H9 (cell line): ENCODE measurements around the gene ATP6V0A1. TPM values are rescaled to one million over a fixed set of nuclear protein-coding genes. Genes with fewer than 3 reads are reported as not detected.

ENCODE experiments used
- DNase-seq: peaks from one replicate; pipeline ENCODE4 v3.0.0-alpha.2; 2017
- H2AFZ ChIP-seq: one replicate; pipeline ENCODE4 v1.6.1; 2013; ENCODE audit warnings: mild to moderate bottlenecking, low read length, control low read depth, moderate library complexity
- H2AK5ac ChIP-seq: 2 replicates; pipeline ENCODE4 v1.6.1; 2013; ENCODE audit warnings: low read length, control low read depth, mixed read lengths; ENCODE audit not compliant: insufficient read length
- H2BK120ac ChIP-seq: one replicate; pipeline ENCODE4 v1.6.1; 2013; ENCODE audit warnings: low read depth, mild to moderate bottlenecking, low read length, control low read depth, inconsistent platforms; ENCODE audit not compliant: poor library complexity, severe bottlenecking
- H2BK12ac ChIP-seq: 2 replicates; pipeline ENCODE4 v1.6.1; 2013; ENCODE audit warnings: low read length, control low read depth, mixed read lengths, low read depth; ENCODE audit not compliant: insufficient read length
- H2BK15ac ChIP-seq: 2 replicates; pipeline ENCODE4 v1.6.1; 2013; ENCODE audit warnings: low read depth, low read length, control low read depth
- H2BK20ac ChIP-seq: one replicate; pipeline ENCODE4 v1.6.1; 2013; ENCODE audit warnings: low read depth, mild to moderate bottlenecking, low read length, control low read depth, inconsistent platforms; ENCODE audit not compliant: poor library complexity, severe bottlenecking
- H2BK5ac ChIP-seq: 2 replicates; pipeline ENCODE4 v1.6.1; 2013; ENCODE audit warnings: low read length, control low read depth, mixed read lengths; ENCODE audit not compliant: insufficient read length
- H3K14ac ChIP-seq: 2 replicates; pipeline ENCODE4 v1.6.1; 2013; ENCODE audit warnings: low read length, control low read depth; ENCODE audit not compliant: insufficient read depth
- H3K18ac ChIP-seq: 2 replicates; pipeline ENCODE4 v1.6.1; 2013; ENCODE audit warnings: low read depth, mild to moderate bottlenecking, mixed read lengths, low read length, control low read depth; ENCODE audit not compliant: insufficient read length
- H3K23ac ChIP-seq: 2 replicates; pipeline ENCODE4 v1.6.1; 2013; ENCODE audit warnings: low read length, control low read depth, mixed read lengths, low read depth; ENCODE audit not compliant: insufficient read length
- H3K23me2 ChIP-seq: 2 replicates; pipeline ENCODE4 v1.6.1; 2013; ENCODE audit warnings: low read depth, mild to moderate bottlenecking, mixed read lengths, low read length, control low read depth; ENCODE audit not compliant: insufficient read length, poor library complexity, severe bottlenecking
- H3K27ac ChIP-seq: 2 replicates; pipeline ENCODE4 v1.5.1; 2013; ENCODE audit warnings: low read length, control low read depth, mixed read lengths, low read depth; ENCODE audit not compliant: insufficient read length
- H3K27me3 ChIP-seq: 2 replicates; pipeline ENCODE4 v1.6.1; 2013; ENCODE audit warnings: low read length, control low read depth, inconsistent platforms; ENCODE audit not compliant: insufficient read depth
- H3K4ac ChIP-seq: 2 replicates; pipeline ENCODE4 v1.6.1; 2013; ENCODE audit warnings: low read depth, mild to moderate bottlenecking, control low read depth, inconsistent platforms, low read length, moderate library complexity
- H3K4me1 ChIP-seq: 2 replicates; pipeline ENCODE4 v1.6.1; 2013; ENCODE audit warnings: low read length, control low read depth, inconsistent platforms; ENCODE audit not compliant: insufficient read depth
- H3K4me2 ChIP-seq: 2 replicates; pipeline ENCODE4 v1.6.1; 2013; ENCODE audit warnings: low read length, control low read depth, mixed read lengths; ENCODE audit not compliant: insufficient read length, insufficient read depth
- H3K56ac ChIP-seq: 2 replicates; pipeline ENCODE4 v1.6.1; 2013; ENCODE audit warnings: low read depth, mild to moderate bottlenecking, mixed read lengths, low read length, control low read depth; ENCODE audit not compliant: insufficient read length
- H3K79me1 ChIP-seq: 2 replicates; pipeline ENCODE4 v1.6.1; 2013; ENCODE audit warnings: low read depth, mild to moderate bottlenecking, moderate library complexity, low read length, control low read depth, inconsistent platforms; ENCODE audit not compliant: insufficient read depth, poor library complexity, severe bottlenecking
- H3K79me2 ChIP-seq: 2 replicates; pipeline ENCODE4 v1.6.1; 2013; ENCODE audit warnings: low read length, control low read depth, inconsistent platforms; ENCODE audit not compliant: insufficient read depth
- H3K9ac ChIP-seq: 2 replicates; pipeline ENCODE4 v1.6.1; 2013; ENCODE audit warnings: low read length, control low read depth, mixed read lengths; ENCODE audit not compliant: insufficient read length; ENCODE audit errors: extremely low read depth
- H3K9me3 ChIP-seq: one replicate; pipeline ENCODE4 v1.6.1; 2013; ENCODE audit warnings: low read depth, low read length, inconsistent platforms; ENCODE audit not compliant: control insufficient read depth
- H3T11ph ChIP-seq: one replicate; pipeline ENCODE4 v1.6.1; 2013; ENCODE audit warnings: mild to moderate bottlenecking, low read length, control low read depth, inconsistent platforms
- H4K20me1 ChIP-seq: one replicate; pipeline ENCODE4 v1.6.1; 2013; ENCODE audit not compliant: control insufficient read depth, insufficient read length, insufficient read depth
- H4K5ac ChIP-seq: 2 replicates; pipeline ENCODE4 v1.6.1; 2013; ENCODE audit warnings: low read depth, mild to moderate bottlenecking, mixed read lengths, low read length, control low read depth; ENCODE audit not compliant: insufficient read length
- H4K8ac ChIP-seq: replicated peaks from 2 replicates; pipeline ENCODE4 v1.6.1; 2013; ENCODE audit warnings: low read length, control low read depth, mixed read lengths, low read depth; ENCODE audit not compliant: insufficient read length
- H4K91ac ChIP-seq: 2 replicates; pipeline ENCODE4 v1.6.1; 2013; ENCODE audit warnings: low read depth, mild to moderate bottlenecking, moderate library complexity, mixed read lengths, low read length, control low read depth; ENCODE audit not compliant: insufficient read length
- H3K27ac Mint-ChIP-seq, 3 experiments: 2 replicates in 2 of 3; 3 replicates in 1 of 3; pipeline ENCODE4 v1.8.0; 2020 to 2021; ENCODE audit warnings: mixed read lengths in 3 of 3, mild to moderate bottlenecking in 1 of 3, moderate library complexity in 1 of 3
- H3K27me3 Mint-ChIP-seq: 2 replicates; pipeline ENCODE4 v1.8.0; 2021; ENCODE audit warnings: low read depth, mild to moderate bottlenecking, moderate library complexity, mixed read lengths
- H3K36me3 Mint-ChIP-seq, 3 experiments: 2 replicates in 2 of 3; 3 replicates in 1 of 3; pipeline ENCODE4 v1.8.0; 2020 to 2021; ENCODE audit warnings: low read depth in 3 of 3, mixed read lengths in 3 of 3; ENCODE audit not compliant: insufficient read depth in 1 of 3
- H3K4me1 Mint-ChIP-seq, 2 experiments: 2 replicates each; pipeline ENCODE4 v1.8.0; 2020; ENCODE audit warnings: mixed read lengths in 2 of 2
- H3K4me3 Mint-ChIP-seq, 2 experiments: 2 replicates in 1 of 2; 3 replicates in 1 of 2; pipeline ENCODE4 v1.8.0; 2020 to 2021; ENCODE audit warnings: mild to moderate bottlenecking in 2 of 2, mixed read lengths in 2 of 2, moderate library complexity in 1 of 2
- H3K9me3 Mint-ChIP-seq, 2 experiments: 2 replicates in 1 of 2; 3 replicates in 1 of 2; pipeline ENCODE4 v1.8.0; 2020; ENCODE audit warnings: mild to moderate bottlenecking in 2 of 2, mixed read lengths in 2 of 2, moderate library complexity in 1 of 2
- WGBS: extraction: QIAGEN DNeasy Blood & Tissue Kit; methylation state at CpG from one replicate; pipeline ENCODE4 v1.1.7; 2013; ENCODE audit warnings: missing lambda C conversion rate, low lambda C conversion rate, mixed read lengths; ENCODE audit not compliant: insufficient read length; ENCODE audit errors: extremely low coverage; 5-methylcytosine and 5-hydroxymethylcytosine counted together
- total RNA-seq: library from RNA; stranded (reverse); gene quantifications from 2 replicates; pipeline ENCODE4 v1.2.1, GENCODE V29; 2021
- TF ChIP-seq, protein P1 (sequence below): fragments of 200-600 bp; sonication (generic); conservative IDR thresholded peaks from 3 replicates; pipeline ENCODE4 v1.8.0; 2021; ENCODE audit warnings: antibody characterized with exemption, mild to moderate bottlenecking

Gene ATP6V0A1
- total RNA-seq, 1 experiment from 2014 or later: 54.1 TPM

DNA sequence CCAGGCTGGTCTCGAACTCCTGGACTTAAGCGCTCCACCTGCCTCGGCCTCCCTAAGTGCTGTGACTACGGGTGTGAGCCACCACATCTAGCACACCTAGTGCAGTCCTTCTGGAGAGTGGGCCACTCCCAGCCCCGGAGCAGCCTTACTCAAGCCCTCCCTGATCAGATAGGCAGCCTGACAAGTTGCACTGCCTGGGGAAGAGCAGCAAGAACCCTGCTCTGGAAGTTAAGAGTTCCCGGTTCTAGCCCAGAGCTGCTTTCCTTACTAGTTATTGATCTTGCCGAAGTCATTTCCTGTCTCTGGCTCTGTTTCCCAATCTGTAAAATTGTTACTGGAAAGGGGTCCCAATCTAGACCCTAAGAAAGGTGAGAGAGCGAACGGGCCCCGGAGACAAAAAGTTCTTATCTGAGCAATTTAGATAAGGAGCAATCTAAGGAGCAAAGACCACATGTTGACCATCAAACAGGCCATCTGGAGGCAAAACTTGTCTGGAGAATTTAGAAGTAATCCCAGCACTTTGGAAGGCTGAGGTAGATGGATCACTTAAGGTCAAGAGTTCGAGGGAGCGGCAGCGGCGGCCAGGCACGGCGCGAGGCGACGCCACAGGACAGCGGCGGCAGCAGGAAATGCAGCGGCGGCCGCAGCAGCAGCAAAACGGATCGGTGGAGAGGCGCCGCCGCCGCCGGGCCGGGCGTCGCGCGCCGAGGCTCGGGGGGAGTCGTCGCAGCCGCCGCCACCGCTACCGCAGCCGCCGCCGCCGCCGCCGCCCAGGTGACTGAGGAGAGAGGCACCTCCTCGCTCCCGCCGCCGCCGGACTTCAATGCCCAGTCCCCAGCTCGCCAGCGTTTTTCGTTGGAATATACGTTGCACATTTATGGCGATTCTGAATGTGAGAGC is 73.0 kb downstream of the ATP6V0A1 start:
- TF ChIP-seq, protein P1, sequence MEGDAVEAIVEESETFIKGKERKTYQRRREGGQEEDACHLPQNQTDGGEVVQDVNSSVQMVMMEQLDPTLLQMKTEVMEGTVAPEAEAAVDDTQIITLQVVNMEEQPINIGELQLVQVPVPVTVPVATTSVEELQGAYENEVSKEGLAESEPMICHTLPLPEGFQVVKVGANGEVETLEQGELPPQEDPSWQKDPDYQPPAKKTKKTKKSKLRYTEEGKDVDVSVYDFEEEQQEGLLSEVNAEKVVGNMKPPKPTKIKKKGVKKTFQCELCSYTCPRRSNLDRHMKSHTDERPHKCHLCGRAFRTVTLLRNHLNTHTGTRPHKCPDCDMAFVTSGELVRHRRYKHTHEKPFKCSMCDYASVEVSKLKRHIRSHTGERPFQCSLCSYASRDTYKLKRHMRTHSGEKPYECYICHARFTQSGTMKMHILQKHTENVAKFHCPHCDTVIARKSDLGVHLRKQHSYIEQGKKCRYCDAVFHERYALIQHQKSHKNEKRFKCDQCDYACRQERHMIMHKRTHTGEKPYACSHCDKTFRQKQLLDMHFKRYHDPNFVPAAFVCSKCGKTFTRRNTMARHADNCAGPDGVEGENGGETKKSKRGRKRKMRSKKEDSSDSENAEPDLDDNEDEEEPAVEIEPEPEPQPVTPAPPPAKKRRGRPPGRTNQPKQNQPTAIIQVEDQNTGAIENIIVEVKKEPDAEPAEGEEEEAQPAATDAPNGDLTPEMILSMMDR: peak; percentile 47
- Histone ChIP-seq H4K8ac (no peak overlapping the region), H3T11ph (no peak overlapping the region), H2AFZ (no peak overlapping the region), H3K4me1 (no peaks in the 10 kb centered on the region), H3K4ac (no peak overlapping the region), H3K23ac (no peak overlapping the region), H3K9ac (no peak overlapping the region), H2BK15ac (no peak overlapping the region), H2BK20ac (no peak overlapping the region), H3K56ac (no peak overlapping the region), H2AK5ac (no peak overlapping the region), H4K5ac (no peak overlapping the region), H3K14ac (no peak overlapping the region; the same call in 1 of the 2 replicates), H2BK12ac (no peak overlapping the region), H3K23me2 (peaks cover 5% of the 10 kb centered on the region), H3K27ac (no peak overlapping the region), H3K9me3 (no peaks in the 10 kb centered on the region), H3K18ac (peak overlapping the region; percentile 29), H3K79me1 (no peaks in the 10 kb centered on the region), H3K27me3 (no peaks in the 10 kb centered on the region), H4K91ac (no peak overlapping the region), H2BK120ac (no peak overlapping the region), H3K4me2 (peak overlapping the region; percentile 70), H2BK5ac (no peak overlapping the region), H4K20me1 (no peaks in the 10 kb centered on the region), H3K79me2 (no peaks in the 10 kb centered on the region)
- H3K4me1 Mint-ChIP-seq: peaks cover 8 to 17% of the 10 kb centered on the region in 2 experiments
- peak; percentile 77 for DNase-seq
- H3K27ac Mint-ChIP-seq: no peak overlapping the region; a peak in 1 of 7 replicates
- 0 out of 5 replicates have a peak, but pooled peaks cover 0 to 3% of the 10 kb centered on the region in 2 experiments for H3K9me3 Mint-ChIP-seq
- H3K4me3 Mint-ChIP-seq: peak overlapping the region; percentile 56 to 77
- WGBS: no CpG with 5 or more reads among the region's 60 CpGs
- H3K36me3 Mint-ChIP-seq: no peaks in the 10 kb centered on the region; a peak in 2 of 7 replicates
- peaks cover 48% of the 10 kb centered on the region for H3K27me3 Mint-ChIP-seq
